HepG2 (cell line): ENCODE data around the gene CCDC124. TPM values are rescaled to one million over a fixed set of nuclear protein-coding genes. Genes with fewer than 3 reads are reported as not detected.

Experiments
- ATAC-seq: fragments of 200-7000 bp; cut with Tn5 transposase; 3 replicates; pipeline ENCODE4 v1.9.1; 2020; ENCODE audit warnings: mild to moderate bottlenecking, moderate library complexity
- BruUV-seq: library from RNA; stranded (reverse); fragments of 400-500 nt; replicated peaks from 2 replicates; lab custom pipeline; 2021; lab: Mats Ljungman, UMichigan
- CTCF ChIA-PET: fragments of 300-600 bp; formaldehyde crosslinking; extraction: SDS; loops from one replicate; lab custom pipeline; 2021; ENCODE audit warnings: low total read pairs, inconsistent platforms, low intra/inter-chr PET ratio; lab: Yijun Ruan, JAX
- POLR2A ChIA-PET: fragments of 350-600 bp; sonication (Branson Sonifier 250); formaldehyde crosslinking; loops from one replicate; lab custom pipeline; 2020; ENCODE audit warnings: antibody characterized with exemption, inconsistent platforms; lab: Yijun Ruan, JAX
- DNase-seq: peaks from one replicate; pipeline ENCODE4 v3.0.0-alpha.2; 2015; ENCODE audit warnings: low spot score
- FAIRE-seq: peaks from 3 replicates; lab custom pipeline; 2011; peaks lifted over from hg19 to GRCh38; lab: Jason Lieb, UNC
- H2AFZ ChIP-seq: one replicate; pipeline ENCODE4 v1.6.1; 2011; ENCODE audit warnings: low read length, inconsistent platforms
- H3K27ac ChIP-seq: fragments of 300-600 bp; 3 replicates; pipeline ENCODE4 v1.8.0; 2011; ENCODE audit warnings: mixed run types, mild to moderate bottlenecking, mixed read lengths, low read length, inconsistent platforms; ENCODE audit not compliant: insufficient read depth; ENCODE audit errors: extremely low read length
- H3K27me3 ChIP-seq, 2 experiments: fragments of 200-600 bp in 1 of 2; 2 replicates in 1 of 2; 3 replicates in 1 of 2; pipeline versions ENCODE4 v1.6.0 to v1.8.0; 2011; ENCODE audit warnings: low read length in 2 of 2, mild to moderate bottlenecking in 2 of 2, moderate library complexity in 2 of 2, inconsistent platforms in 1 of 2; ENCODE audit not compliant: insufficient read depth in 2 of 2, control insufficient read depth in 1 of 2
- H3K36me3 ChIP-seq, 2 experiments: fragments of 200-600 bp in 1 of 2; replicated peaks in 1 of 2; 2 replicates in 1 of 2; 3 replicates in 1 of 2; pipeline versions ENCODE4 v1.5.1 to v1.8.0; 2011; ENCODE audit warnings: low read length in 2 of 2, inconsistent platforms in 1 of 2; ENCODE audit not compliant: insufficient read depth in 2 of 2, control insufficient read depth in 1 of 2
- H3K4me1 ChIP-seq: 2 replicates; pipeline ENCODE4 v1.5.1; 2012; ENCODE audit warnings: low read length, inconsistent platforms; ENCODE audit not compliant: insufficient read depth
- H3K4me2 ChIP-seq: 2 replicates; pipeline ENCODE4 v1.6.0; 2011; ENCODE audit warnings: low read depth, low read length, inconsistent platforms
- H3K4me3 ChIP-seq, 3 experiments: fragments of 200-600 bp in 1 of 3; sonication (generic), shearing (Covaris generic) in 1 of 3; replicated peaks in 1 of 3; 2 replicates each; pipeline ENCODE4 v1.5.1; 2011 to 2016; ENCODE audit warnings: low read length in 3 of 3, inconsistent platforms in 2 of 3, low read depth in 2 of 3, mild to moderate bottlenecking in 2 of 3, control low read depth in 1 of 3, mixed read lengths in 1 of 3; ENCODE audit not compliant: insufficient read depth in 1 of 3
- H3K79me2 ChIP-seq: one replicate; pipeline ENCODE4 v1.6.1; 2011; ENCODE audit warnings: low read length, inconsistent platforms; ENCODE audit not compliant: insufficient read depth
- H3K9ac ChIP-seq: 2 replicates; pipeline ENCODE4 v1.6.0; 2011; ENCODE audit warnings: mild to moderate bottlenecking, low read depth, low read length, inconsistent platforms; ENCODE audit not compliant: insufficient read depth
- H3K9me3 ChIP-seq: 2 replicates; pipeline ENCODE4 v1.5.1; 2012; ENCODE audit warnings: mild to moderate bottlenecking, low read length
- H4K20me1 ChIP-seq: 2 replicates; pipeline ENCODE4 v1.6.0; 2011; ENCODE audit warnings: inconsistent platforms, mild to moderate bottlenecking, low read length, moderate library complexity; ENCODE audit not compliant: insufficient read depth
- KDM4B ChIP-seq: sonication (generic); formaldehyde crosslinking; IDR thresholded peaks from 2 replicates; pipeline ENCODE4 v1.4.0; 2020; ENCODE audit warnings: missing genetic modification reagents
- LCORL ChIP-seq, 2 experiments: fragments of 450-650 bp in 1 of 2; sonication (generic) in 1 of 2; formaldehyde crosslinking in 1 of 2; IDR thresholded peaks; 2 replicates each; pipeline versions ENCODE4 v1.5.0 to v1.6.1; 2017 to 2020; ENCODE audit warnings: antibody characterized with exemption in 1 of 2, missing genetic modification reagents in 1 of 2
- NR2C2 ChIP-seq: sonication (generic); formaldehyde crosslinking; IDR thresholded peaks from 2 replicates; pipeline ENCODE4 v1.4.0; 2020; ENCODE audit warnings: missing genetic modification reagents, mild to moderate bottlenecking, moderate library complexity, borderline replicate concordance
- POGK ChIP-seq: sonication (generic); formaldehyde crosslinking; conservative IDR thresholded peaks from 2 replicates; pipeline ENCODE4 v1.8.0; 2022; ENCODE audit warnings: mild to moderate bottlenecking, moderate library complexity, missing genetic modification reagents
- SYNCRIP ChIP-seq: fragments of 200-400 bp; formaldehyde crosslinking; IDR thresholded peaks from 2 replicates; pipeline ENCODE4 v1.6.1; 2018; ENCODE audit warnings: mild to moderate bottlenecking, low read depth, low read length; ENCODE audit not compliant: insufficient read depth
- ZBTB1 ChIP-seq: sonication (generic); formaldehyde crosslinking; IDR thresholded peaks from 2 replicates; pipeline ENCODE4 v1.4.0; 2020; ENCODE audit warnings: missing genetic modification reagents, borderline replicate concordance
- ZNF234 ChIP-seq: sonication (generic); formaldehyde crosslinking; conservative IDR thresholded peaks from 2 replicates; pipeline ENCODE4 v1.5.1; 2020; ENCODE audit warnings: mild to moderate bottlenecking, missing genetic modification reagents
- ZNF280B ChIP-seq: sonication (generic); formaldehyde crosslinking; IDR thresholded peaks from 2 replicates; pipeline ENCODE4 v1.5.0; 2020; ENCODE audit warnings: missing genetic modification reagents, mild to moderate bottlenecking, borderline replicate concordance
- ZNF569 ChIP-seq: sonication (generic); formaldehyde crosslinking; IDR thresholded peaks from 2 replicates; pipeline ENCODE4 v1.5.0; 2020; ENCODE audit warnings: mild to moderate bottlenecking, missing genetic modification reagents, moderate library complexity, borderline replicate concordance
- ZNF724P ChIP-seq: sonication (generic); formaldehyde crosslinking; IDR thresholded peaks from 2 replicates; pipeline ENCODE4 v1.8.0; 2022; ENCODE audit warnings: missing genetic modification reagents, borderline replicate concordance
- ZNF776 ChIP-seq: sonication (generic); formaldehyde crosslinking; IDR thresholded peaks from 2 replicates; pipeline ENCODE4 v1.4.0; 2020; ENCODE audit warnings: mild to moderate bottlenecking, missing genetic modification reagents
- ZNF83 ChIP-seq: sonication (generic); formaldehyde crosslinking; IDR thresholded peaks from 2 replicates; pipeline ENCODE4 v1.4.0; 2020; ENCODE audit warnings: missing genetic modification reagents, mild to moderate bottlenecking, borderline replicate concordance
- WGBS: methylation state at CpG from one replicate; pipeline ENCODE4 v1.1.6; 2017; ENCODE audit warnings: low lambda C conversion rate; 5-methylcytosine and 5-hydroxymethylcytosine counted together
- in situ Hi-C: cut with HindIII; loops from 2 replicates; pipeline ENCODE4 v1.10.0; 2017; ENCODE audit warnings: low pct_unique_long_range_greater_than_20kb; ENCODE audit not compliant: extremely low pct_ligation_motif_present
- intact Hi-C: fragments of 100-400 bp; cut with micrococcal nuclease; formaldehyde crosslinking; loops from one replicate; pipeline ENCODE4 v1.10.0; 2022; ENCODE audit not compliant: unreplicated experiment
- polyA plus RNA-seq, 8 experiments: library from polyadenylated mRNA; depleted of rRNA in 3 of 8; stranded (reverse) in 7 of 8; unstranded in 1 of 8; fragments of >200 nt; fragmentation: Illumina TruSeq in 4 of 8; extraction: Trizol in 4 of 8; gene quantifications; 2 replicates each; pipeline versions ENCODE4 v1.2.1 to v1.2.3, GENCODE V29; 2011 to 2016; ENCODE audit warnings: low read depth in 4 of 8, missing spikeins in 1 of 8, mixed read lengths in 1 of 8; ENCODE audit not compliant: insufficient read depth in 1 of 8
- total RNA-seq, 5 experiments: library from RNA; depleted of rRNA; stranded (reverse); fragments of >200 nt; fragmentation: Illumina TruSeq; extraction: Trizol; gene quantifications; 2 replicates each; pipeline ENCODE4 v1.2.3, GENCODE V29; 2016; ENCODE audit warnings: low read depth in 1 of 5
- TF ChIP-seq, protein P1 (sequence below): sonication (generic); formaldehyde crosslinking; IDR thresholded peaks from 2 replicates; pipeline ENCODE4 v1.8.1; 2023; ENCODE audit warnings: mild to moderate bottlenecking, missing genetic modification reagents, borderline replicate concordance
- TF ChIP-seq, protein P2 (sequence below): sonication (generic); formaldehyde crosslinking; IDR thresholded peaks from 2 replicates; pipeline ENCODE4 v1.8.0; 2022; ENCODE audit warnings: missing genetic modification reagents, low read depth, mild to moderate bottlenecking, borderline replicate concordance
- TF ChIP-seq, protein P3 (sequence below): sonication (generic); formaldehyde crosslinking; IDR thresholded peaks from 2 replicates; pipeline ENCODE4 v1.4.0; 2020; ENCODE audit warnings: missing genetic modification reagents

CCDC124 gene
- total and polyA plus RNA-seq, 2 of the 13 experiments (the other 11 are each of a cell fraction or from before 2014, with no cell fraction given), result 14.9 to 20.3 TPM

- ChIA-PET POLR2A (no interaction called here), CTCF (no interaction called here)
- Histone ChIP-seq H3K9me3 (no peaks in the 10 kb centered on the region), H3K4me2 (no peak overlapping the region), H3K27me3 (no peaks in the 10 kb centered on the region; a peak in 1 of 5 replicates), H4K20me1 (no peaks in the 10 kb centered on the region), H2AFZ (no peak overlapping the region), H3K36me3 (no peaks in the 10 kb centered on the region), H3K27ac (no peak overlapping the region), H3K4me1 (no peaks in the 10 kb centered on the region), H3K79me2 (no peaks in the 10 kb centered on the region), H3K4me3 (no peak overlapping the region), H3K9ac (no peak overlapping the region)
- in situ Hi-C loops (loop anchor here (25.0 kb wide), 1 partner anchor 136 kb away; no protein-coding TSS in a partner anchor), intact Hi-C loops (no loop called here)
- no TSS peak for BruUV-seq
- FAIRE-seq (no peak), DNase-seq (no peak), ATAC-seq (no peak)
- WGBS, result 40% methylated on average over 4 of the region's 4 CpGs
- TF ChIP-seq, protein P1, sequence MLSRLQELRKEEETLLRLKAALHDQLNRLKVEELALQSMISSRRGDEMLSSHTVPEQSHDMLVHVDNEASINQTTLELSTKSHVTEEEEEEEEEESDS (CRISPR knock-in tag), result no peak
- no peak for TF ChIP-seq NR2C2 (CRISPR knock-in tag)
- TF ChIP-seq, protein P2, sequence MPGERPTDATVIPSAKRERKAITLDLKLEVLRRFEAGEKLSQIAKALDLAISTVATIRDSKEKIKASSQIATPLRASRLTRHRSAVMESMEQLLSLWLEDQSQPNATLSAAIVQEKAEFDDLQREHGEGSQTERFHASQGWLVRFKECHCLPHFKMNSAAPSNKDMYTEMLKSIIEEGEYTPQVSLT (CRISPR knock-in tag), result no peak
- TF ChIP-seq SYNCRIP, result no peak
- TF ChIP-seq ZBTB1 (CRISPR knock-in tag), result no peak
- no peak for TF ChIP-seq ZNF776 (CRISPR knock-in tag)
- TF ChIP-seq, protein P3, sequence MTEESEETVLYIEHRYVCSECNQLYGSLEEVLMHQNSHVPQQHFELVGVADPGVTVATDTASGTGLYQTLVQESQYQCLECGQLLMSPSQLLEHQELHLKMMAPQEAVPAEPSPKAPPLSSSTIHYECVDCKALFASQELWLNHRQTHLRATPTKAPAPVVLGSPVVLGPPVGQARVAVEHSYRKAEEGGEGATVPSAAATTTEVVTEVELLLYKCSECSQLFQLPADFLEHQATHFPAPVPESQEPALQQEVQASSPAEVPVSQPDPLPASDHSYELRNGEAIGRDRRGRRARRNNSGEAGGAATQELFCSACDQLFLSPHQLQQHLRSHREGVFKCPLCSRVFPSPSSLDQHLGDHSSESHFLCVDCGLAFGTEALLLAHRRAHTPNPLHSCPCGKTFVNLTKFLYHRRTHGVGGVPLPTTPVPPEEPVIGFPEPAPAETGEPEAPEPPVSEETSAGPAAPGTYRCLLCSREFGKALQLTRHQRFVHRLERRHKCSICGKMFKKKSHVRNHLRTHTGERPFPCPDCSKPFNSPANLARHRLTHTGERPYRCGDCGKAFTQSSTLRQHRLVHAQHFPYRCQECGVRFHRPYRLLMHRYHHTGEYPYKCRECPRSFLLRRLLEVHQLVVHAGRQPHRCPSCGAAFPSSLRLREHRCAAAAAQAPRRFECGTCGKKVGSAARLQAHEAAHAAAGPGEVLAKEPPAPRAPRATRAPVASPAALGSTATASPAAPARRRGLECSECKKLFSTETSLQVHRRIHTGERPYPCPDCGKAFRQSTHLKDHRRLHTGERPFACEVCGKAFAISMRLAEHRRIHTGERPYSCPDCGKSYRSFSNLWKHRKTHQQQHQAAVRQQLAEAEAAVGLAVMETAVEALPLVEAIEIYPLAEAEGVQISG, result no peak
- TF ChIP-seq ZNF280B, result no peak
- no peak for TF ChIP-seq LCORL (IDR thresholded peaks at IDR 0.05)
- no peak for TF ChIP-seq LCORL (CRISPR knock-in tag; IDR thresholded peaks at IDR 0.05)
- TF ChIP-seq ZNF569, result no peak
- no peak for TF ChIP-seq KDM4B
- no peak for TF ChIP-seq POGK (CRISPR knock-in tag)
- TF ChIP-seq ZNF83 (CRISPR knock-in tag), result no peak
- TF ChIP-seq ZNF234 (CRISPR knock-in tag), result no peak
- TF ChIP-seq ZNF724P (CRISPR knock-in tag), result no peak
Measured at GRCh38 chr19:17926044-17926443, 6.8 kb upstream of the CCDC124 start.
